OCI-LY3 (cell line): Measurements from ENCODE around the gene BAIAP2L1.
"Not testable (repeated sequence)": the region's sequence is repeated elsewhere in the genome, so short reads cannot be mapped to it uniquely, and the experiment has no call there.

Experiments
- H2AFZ ChIP-seq: fragments of 200-600, 300-600 bp; shearing (Covaris generic); 2 replicates; pipeline ENCODE4 v1.6.0; 2014; ENCODE audit warnings: antibody characterized with exemption, low read depth, low read length
- H3K27ac ChIP-seq: fragments of 200-600, 300-600 bp; sonication (generic); 2 replicates; pipeline ENCODE4 v1.5.1; 2014; ENCODE audit warnings: mild to moderate bottlenecking, low read length, moderate library complexity, mixed read lengths
- H3K27me3 ChIP-seq: fragments of 200-600, 300-600 bp; sonication (generic); 2 replicates; pipeline ENCODE4 v1.6.1; 2014; ENCODE audit warnings: low read depth, low read length, mixed read lengths
- H3K36me3 ChIP-seq: fragments of 200-600, 300-600 bp; sonication (generic); replicated peaks from 2 replicates; pipeline ENCODE3; 2014; ENCODE audit warnings: low read depth, low read length, mixed read lengths
- H3K4me1 ChIP-seq: fragments of 300-600, 200-600 bp; sonication (generic); 2 replicates; pipeline ENCODE4 v1.6.1; 2014; ENCODE audit warnings: low read length, mixed read lengths
- H3K4me2 ChIP-seq: fragments of 200-600, 300-600 bp; sonication (generic); 2 replicates; pipeline ENCODE4 v1.6.1; 2014; ENCODE audit warnings: low read length, mixed read lengths
- H3K4me3 ChIP-seq: fragments of 300-600, 200-600 bp; sonication (generic); 2 replicates; pipeline ENCODE4 v1.5.1; 2014; ENCODE audit warnings: antibody characterized with exemption, mild to moderate bottlenecking, low read length, moderate library complexity
- H3K79me2 ChIP-seq: fragments of 300-600, 200-600 bp; shearing (Covaris generic); 2 replicates; pipeline ENCODE4 v1.6.1; 2014; ENCODE audit warnings: mild to moderate bottlenecking, low read length, mixed read lengths
- H3K9ac ChIP-seq: fragments of 300-600, 200-600 bp; shearing (Covaris generic); 2 replicates; pipeline ENCODE4 v1.6.0; 2014; ENCODE audit warnings: mild to moderate bottlenecking, low read length, moderate library complexity
- H3K9me3 ChIP-seq: fragments of 200-600, 300-600 bp; shearing (Covaris generic); 2 replicates; pipeline ENCODE4 v1.6.1; 2014; ENCODE audit warnings: low read length, mixed read lengths; ENCODE audit not compliant: insufficient read depth
- H4K20me1 ChIP-seq: fragments of 200-600, 300-600 bp; sonication (generic); 2 replicates; pipeline ENCODE4 v1.6.1; 2016; ENCODE audit warnings: low read length, mixed read lengths; ENCODE audit not compliant: insufficient read depth
- CTCF ChIP-seq: fragments of 200-600, 300-600 bp; sonication (generic); IDR thresholded peaks from 2 replicates; pipeline ENCODE4 v1.5.1; 2014; ENCODE audit warnings: antibody characterized with exemption, low read length, low read depth
- EZH2phosphoT487 ChIP-seq: fragments of 200-600 bp; shearing (Covaris generic); IDR thresholded peaks from 2 replicates; pipeline ENCODE4 v1.6.1; 2018; ENCODE audit warnings: antibody characterized with exemption, mixed run types, low read depth

Gene BAIAP2L1

GRCh38 chr7:98400542-98401340 is at the start of gene BAIAP2L1:
Gene BAIAP2L1 (minus strand): TSS chr7:98401090. CDS start chr7:98400852, 238 bp downstream.
- no peak within 1 kb of the TSS for H2AFZ ChIP-seq
- peaks cover 31% of the 10 kb centered on the region for H3K4me1 ChIP-seq
- H3K4me2 ChIP-seq, result no peak within 1 kb of the TSS
- no peaks in the 10 kb centered on the region for H3K9me3 ChIP-seq
- H3K27ac ChIP-seq, result no peak within 1 kb of the TSS
- H3K79me2 ChIP-seq, result no peaks in the 10 kb centered on the region
- H3K36me3 ChIP-seq, result no peaks in the 10 kb centered on the region
- H3K27me3 ChIP-seq, result peaks cover 19% of the 10 kb centered on the region
- TF ChIP-seq EZH2phosphoT487, result no peak
- TF ChIP-seq CTCF, result no peak
- no peak within 1 kb of the TSS for H3K4me3 ChIP-seq
- no peak within 1 kb of the TSS for H3K9ac ChIP-seq
- no peaks in the 10 kb centered on the region for H4K20me1 ChIP-seq

DNA sequence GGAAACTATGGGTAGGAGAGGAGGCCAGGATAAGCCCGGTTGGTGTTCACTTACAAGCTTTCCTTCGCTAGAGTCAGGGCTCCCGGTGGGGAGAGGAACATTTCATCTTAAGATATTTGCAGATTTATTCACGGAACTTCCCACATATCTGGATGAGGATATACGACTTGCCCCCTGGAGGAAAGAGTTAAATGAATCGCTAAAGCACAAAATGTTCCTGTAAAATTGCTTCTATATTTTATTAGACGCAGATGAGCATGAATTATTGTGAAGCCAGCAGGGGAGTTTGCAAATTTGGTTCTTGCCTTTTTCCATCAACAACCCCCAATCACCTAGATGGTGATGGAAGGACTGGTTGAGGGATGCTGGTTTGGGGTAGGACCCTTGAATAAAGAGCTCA is 47.9 kb upstream of the BAIAP2L1 start:
- H3K4me2 ChIP-seq, result no peak overlapping the region
- H3K36me3 ChIP-seq, result no peaks in the 10 kb centered on the region
- no peak overlapping the region for H3K9ac ChIP-seq
- no peaks in the 10 kb centered on the region for H3K79me2 ChIP-seq
- H3K27ac ChIP-seq, result no peak overlapping the region
- no peak overlapping the region for H2AFZ ChIP-seq
- H3K4me1 ChIP-seq, result no peaks in the 10 kb centered on the region
- H4K20me1 ChIP-seq, result no peaks in the 10 kb centered on the region
- no peaks in the 10 kb centered on the region for H3K27me3 ChIP-seq
- H3K9me3 ChIP-seq, result peaks cover 4% of the 10 kb centered on the region; the same call in 1 of the 2 replicates
- H3K4me3 ChIP-seq, result no peak overlapping the region
- no peak for TF ChIP-seq CTCF
- TF ChIP-seq EZH2phosphoT487, result no peak

DNA sequence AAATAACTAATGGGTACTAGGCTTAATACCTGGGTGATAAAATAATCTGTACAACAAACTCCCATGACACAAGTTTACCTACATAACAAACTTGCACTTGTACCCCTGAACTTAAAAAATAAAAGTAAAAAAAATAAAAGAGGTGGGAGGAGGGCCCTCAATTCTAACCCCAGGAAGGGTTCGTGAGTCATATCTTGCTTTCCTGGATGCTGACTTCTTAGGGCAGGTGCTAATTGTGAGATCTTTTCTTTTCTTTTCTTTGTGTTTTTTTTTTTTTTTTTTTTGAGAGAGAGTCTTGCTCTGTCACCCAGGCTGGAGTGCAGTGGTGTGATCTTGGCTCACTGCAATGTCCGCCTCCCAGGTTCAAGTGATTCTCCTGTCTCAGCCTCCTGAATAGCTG is 40.1 kb upstream of the BAIAP2L1 start:
- not testable (repeated sequence) for H3K4me3 ChIP-seq, H3K4me1 ChIP-seq, H3K4me2 ChIP-seq

GRCh38 chr7:98439484-98439883 is 38.6 kb upstream of the BAIAP2L1 start:
- Histone ChIP-seq H3K79me2 (no peaks in the 10 kb centered on the region), H3K27me3 (no peaks in the 10 kb centered on the region; the same call in 1 of the 2 replicates), H3K4me1 (no peaks in the 10 kb centered on the region), H3K27ac (no peak overlapping the region), H3K9ac (no peak overlapping the region), H2AFZ (no peak overlapping the region), H3K4me2 (no peak overlapping the region), H3K36me3 (no peaks in the 10 kb centered on the region), H4K20me1 (no peaks in the 10 kb centered on the region), H3K9me3 (no peaks in the 10 kb centered on the region), H3K4me3 (no peak overlapping the region)
- TF ChIP-seq CTCF (no peak), EZH2phosphoT487 (no peak)

More for the DNA sequence above, 40.1 kb upstream of the BAIAP2L1 start:
- H3K36me3 ChIP-seq, H4K20me1 ChIP-seq, H3K9ac ChIP-seq, H3K79me2 ChIP-seq, H3K27me3 ChIP-seq, H3K9me3 ChIP-seq, H2AFZ ChIP-seq, H3K27ac ChIP-seq: not testable (repeated sequence)
